ENCODE data around the gene PRCD.
"Not testable (repeated sequence)": the region's sequence is repeated elsewhere in the genome, so short reads cannot be mapped to it uniquely, and the experiment has no call there.

Gene PRCD

DNA sequence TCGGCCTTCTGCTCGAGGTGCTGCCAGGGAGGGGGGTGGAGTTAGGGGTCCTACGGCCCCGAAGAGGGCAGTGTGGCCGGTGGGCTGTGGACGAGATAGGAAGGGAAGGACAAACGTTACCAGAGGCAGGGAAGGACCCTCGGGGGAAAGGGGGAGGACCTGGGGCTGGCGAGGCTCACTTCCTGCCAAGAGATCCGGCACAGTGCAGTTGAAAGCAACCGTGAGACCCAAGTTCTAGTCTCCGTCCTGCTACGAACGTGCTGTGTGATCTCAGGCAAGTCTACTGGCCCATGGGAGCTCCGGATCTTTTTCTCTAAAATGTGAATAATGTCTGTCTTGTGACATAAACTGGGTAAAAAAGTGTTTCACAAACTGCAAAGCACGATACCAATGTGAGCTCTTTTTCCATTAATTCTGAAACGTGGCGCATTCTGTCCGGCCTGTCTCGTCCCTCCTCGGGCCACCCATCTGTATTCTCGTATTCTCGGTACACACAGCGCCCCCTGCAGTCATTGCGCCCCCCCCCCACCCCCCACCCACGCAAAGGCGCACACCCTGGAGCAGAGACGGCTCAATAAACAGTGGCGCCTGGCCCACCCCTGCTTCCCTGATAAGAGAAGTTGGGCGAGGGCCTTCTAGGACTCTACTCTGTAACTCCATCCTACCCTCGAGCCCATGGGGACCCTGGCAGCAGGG lies 11.2 kb upstream of the PRCD start:
- no peak for DNase-seq

GRCh38 chr17:76529224-76530094 lies 10.4 kb upstream of the PRCD start:
- DNase-seq = no peak

DNA sequence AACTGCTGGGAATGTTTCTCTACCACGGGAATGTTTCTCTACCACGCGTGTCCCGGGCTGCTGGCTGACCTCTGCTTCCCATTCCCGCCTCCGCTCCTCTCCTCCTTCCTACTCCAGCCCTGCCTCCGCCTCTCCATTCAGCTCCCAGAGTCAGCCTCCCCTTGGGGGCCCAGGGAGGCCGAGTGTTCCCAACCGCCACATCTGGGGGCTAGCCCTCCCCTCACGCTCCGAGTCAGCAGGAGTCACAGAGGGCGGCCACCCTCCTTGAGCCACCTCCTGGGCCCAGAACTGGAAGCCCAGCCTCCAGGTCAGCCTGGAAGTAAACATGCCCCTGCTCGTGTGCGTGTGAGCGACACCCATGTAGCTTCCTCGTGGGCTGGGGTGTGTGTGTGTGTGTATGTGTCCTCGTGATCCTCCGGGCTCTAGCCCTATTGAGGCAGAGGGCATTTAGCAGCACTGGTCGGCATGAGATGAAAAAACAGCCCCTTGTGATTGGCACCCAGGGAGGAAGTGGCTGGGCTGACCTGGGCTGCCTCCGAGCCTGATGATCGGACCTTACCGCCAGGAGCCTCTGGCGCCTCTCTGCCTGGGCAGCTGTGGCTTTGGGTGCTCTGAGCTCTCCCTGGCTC lies 9.6 kb upstream of the PRCD start:
- DNase-seq = no peak

DNA sequence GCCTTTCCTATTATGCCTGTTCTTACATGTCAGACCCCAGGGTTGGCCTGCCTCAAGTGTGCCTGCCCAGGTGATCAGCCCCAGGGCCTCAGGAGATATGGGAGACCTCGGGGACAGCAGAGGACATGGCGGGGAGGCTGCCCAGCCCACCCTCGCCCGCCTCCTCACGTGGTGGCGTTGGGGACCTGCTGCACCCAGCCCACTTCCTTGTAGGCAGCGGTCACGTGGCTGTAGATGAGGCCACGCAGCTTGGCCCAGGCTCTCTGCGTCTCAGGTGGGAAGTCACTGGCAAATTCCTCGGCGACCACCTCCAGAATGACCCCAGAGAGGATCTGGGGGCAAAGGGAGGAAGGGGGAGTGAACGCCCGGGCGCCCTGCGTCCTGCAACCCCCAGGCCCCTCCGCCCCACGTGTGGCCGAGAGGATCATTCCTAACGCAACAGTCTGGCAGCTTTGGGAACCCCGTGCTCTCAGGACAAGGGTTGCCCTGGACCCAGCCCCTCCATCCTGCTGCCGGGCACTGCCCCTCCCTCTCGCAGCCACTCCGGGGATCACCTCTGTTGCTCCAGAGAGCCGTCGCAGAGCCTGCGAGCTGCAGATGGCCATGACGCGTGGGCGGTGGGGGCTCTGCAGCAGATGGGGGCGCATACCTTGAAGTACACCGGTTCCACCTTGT lies 8.9 kb upstream of the PRCD start:
- no peak for DNase-seq

GRCh38 chr17:76531486-76532038 lies 8.3 kb upstream of the PRCD start:
- DNase-seq = no peak

DNA sequence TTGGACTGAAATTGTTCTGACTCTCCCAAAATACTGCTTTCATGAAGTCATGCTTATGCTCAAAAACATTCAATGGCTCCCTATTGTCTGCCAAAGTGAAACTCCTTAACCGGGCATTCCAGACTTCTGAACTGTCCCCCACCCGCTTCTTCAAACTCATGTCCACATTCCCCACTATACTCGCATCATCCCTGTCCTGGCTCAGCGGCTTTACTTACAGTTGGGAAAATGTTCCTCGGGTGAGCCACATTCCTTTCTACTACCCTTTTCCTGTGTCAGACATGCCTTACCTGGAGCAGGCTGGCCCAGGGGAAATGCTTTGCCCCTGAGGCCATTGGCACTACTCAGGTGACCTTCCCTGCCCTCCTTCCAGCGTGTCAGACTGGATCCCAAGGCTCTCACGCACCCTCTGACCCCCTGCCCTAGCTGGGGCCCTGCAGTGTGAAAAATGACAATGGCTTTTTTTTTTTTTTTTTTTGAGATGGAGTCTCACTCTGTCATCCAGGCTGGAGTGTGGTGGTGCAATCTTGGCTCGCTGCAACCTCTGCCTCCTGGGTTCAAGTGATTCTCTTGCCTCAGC lies 7.7 kb upstream of the PRCD start:
- no peak for DNase-seq

- not testable (repeated sequence) for DNase-seq
Observed at GRCh38 chr17:76533640-76534359, 6.0 kb upstream of the PRCD start.

DNA sequence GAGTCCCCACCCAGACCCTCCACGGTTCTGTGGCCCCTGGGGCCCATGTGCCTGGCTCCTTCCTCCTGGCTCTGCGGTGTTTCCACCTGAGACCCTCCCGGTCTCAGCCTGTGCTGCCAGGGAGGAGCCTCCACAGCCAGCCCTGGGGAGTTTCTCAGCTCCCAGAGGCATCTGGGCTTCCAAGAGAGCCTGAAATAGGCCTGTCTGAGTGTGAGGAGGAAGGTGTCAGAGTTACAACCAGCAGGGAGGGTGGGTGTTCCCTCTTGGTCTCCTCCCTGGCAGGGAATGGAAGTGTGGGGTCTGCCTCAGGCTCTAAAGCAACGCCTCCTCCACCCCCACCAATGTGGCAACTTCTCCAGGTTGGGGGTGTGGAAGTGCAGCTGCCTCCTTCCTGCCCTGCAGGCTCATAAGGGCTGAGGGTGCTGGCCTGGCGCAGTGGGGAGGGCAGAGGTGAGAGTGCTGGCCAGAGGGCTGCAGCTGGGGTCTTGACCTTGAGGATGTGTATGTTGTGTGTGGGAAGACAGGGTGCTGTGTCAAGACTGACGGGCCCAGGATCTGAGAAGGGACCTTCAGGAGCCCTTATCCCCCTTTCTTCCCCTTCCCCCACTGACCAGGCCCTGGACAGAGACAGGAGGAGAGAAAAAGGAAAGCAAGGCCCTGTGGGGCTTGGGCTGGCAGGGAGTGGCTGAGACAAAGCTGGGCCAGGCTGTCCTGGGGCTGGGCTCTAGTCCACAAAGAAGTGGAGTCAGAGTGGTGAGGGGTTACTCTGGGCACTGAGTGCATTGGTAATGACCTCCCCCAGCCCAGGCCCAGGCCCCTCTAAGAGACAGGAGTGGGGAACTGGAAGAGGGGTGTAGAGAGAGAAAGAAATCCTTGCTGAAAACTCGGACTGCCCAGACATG lies 4.8 kb upstream of the PRCD start:
- no peak for DNase-seq

DNA sequence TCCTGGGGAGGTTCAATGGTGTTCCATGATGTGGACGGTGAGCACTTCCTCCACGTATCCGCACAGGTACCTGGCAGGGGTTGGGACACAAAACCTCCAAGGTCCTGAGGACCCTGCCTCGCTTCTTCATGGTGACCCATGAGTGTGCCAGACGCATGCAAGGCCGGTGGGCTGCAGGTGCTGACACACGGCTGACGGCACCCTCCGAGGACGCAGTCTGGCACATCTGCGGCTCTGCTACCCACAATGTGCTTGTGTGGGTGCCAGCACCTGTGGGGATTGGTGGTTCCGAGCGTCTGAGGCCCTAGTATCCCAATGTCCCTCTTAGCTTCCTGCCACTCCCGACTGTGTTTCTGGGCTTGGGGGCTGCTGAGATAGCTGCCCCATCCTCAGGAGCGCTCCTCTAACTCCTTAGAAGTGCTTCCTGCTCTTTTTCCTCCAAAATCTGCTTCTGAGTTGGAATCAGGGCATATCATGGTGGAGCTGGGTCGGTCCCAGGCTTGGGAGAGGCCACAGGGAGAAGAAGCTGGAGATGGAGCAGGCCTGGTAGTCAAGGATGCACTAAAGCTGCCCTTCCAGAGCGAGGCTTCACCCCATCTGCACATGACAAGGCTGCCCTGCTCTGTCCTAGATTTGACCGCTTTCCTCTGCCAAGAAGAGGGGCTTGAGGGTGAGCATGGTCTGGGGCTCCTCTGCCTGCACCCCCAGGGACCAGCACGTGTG lies 3.9 kb upstream of the PRCD start:
- DNase-seq = no peak

GRCh38 chr17:76536511-76537287 lies 3.1 kb upstream of the PRCD start:
- DNase-seq = no peak

GRCh38 chr17:76537288-76537577 lies 2.6 kb upstream of the PRCD start:
- DNase-seq = no peak

DNA sequence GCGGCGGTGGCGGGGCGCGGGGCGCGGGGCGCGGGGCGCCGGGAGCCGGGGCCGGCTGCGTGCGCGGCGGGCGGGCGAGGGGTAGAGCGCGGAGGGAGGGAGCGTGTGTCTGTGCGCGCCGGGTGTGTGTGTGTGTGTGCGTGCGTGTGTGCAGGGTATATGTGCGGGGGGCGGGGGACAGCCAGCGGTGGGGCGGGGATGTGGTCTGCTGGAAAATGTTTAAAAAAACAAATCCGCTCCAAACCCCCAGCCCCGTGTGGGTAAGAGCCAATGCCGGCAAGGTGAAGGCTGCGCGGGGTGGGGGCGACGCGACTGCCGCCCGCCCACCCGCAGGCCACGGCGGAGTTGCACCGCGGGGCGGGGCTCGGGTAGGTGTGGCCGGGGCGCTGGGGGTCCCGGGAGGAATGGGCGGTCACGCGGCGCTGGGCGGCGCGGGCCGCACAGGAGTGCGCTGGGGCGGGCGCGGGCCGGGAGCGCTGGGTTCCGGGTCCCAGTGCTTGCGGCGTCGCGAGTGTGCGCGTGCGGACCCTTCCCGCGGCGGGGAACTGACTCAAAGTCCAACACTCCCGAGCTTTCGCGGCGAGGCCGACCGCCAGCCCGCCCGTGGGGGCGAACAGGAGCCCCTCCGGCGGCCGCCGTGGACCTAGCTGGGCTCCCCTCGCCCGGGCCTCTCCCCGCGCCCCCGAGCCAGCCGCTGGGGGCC lies 2.1 kb upstream of the PRCD start, which contains the start of gene CYGB:
Gene CYGB (minus strand): TSS at position 132 of the 703 bp plus-strand sequence. CDS start 167 bp downstream, outside the sequence.
- no peak for DNase-seq

DNA sequence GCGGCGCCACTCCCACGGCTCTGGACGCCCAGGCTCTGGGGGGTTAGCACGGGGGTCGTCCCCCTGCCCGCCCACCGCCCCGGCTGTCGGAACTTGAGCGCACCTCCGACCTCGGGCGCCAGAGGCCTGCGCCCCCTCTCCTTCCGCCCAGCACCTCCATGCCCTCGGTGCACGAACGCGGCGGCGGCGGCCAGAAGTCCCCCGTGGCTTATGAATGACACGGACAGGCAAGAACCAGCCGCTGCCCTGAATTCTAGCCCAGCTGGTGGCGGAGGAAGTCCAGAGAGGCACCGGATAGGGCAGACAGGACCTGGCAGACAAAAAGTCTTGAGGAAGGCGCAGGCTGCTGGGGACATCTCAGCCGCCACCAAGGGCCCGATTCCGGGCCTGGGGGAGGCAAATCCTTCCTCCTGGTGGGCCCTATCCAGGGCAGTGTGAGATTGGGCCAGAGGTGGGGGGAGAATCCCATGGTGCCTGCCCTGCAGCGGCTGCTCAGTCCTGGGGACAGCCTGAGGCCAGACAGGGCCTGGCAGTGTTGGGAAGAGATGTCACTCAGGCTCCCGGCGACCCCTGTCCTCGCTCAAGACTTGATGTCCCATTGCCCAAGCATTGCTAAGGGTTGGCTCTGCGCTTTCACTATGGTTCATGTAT lies 1.4 kb upstream of the PRCD start:
- no peak for DNase-seq

- no peak for DNase-seq
Observed at GRCh38 chr17:76538941-76539570, 788 bp upstream of the PRCD start.

- no peak for DNase-seq
Observed at GRCh38 chr17:76540381-76541300, 797 bp downstream of the PRCD start.

- DNase-seq = no peak
Observed at GRCh38 chr17:76541739-76542454, 2.1 kb downstream of the PRCD start.
